GM12872 (cell line): ENCODE results near the gene RAN.

ENCODE experiments used
- TF ChIP-seq, protein P1 (sequence below): IDR thresholded peaks from 3 replicates; pipeline ENCODE4 v1.5.1; 2011; ENCODE audit warnings: low read depth, mild to moderate bottlenecking, low read length, moderate library complexity; ENCODE audit not compliant: insufficient read depth

The RAN gene

GRCh38 chr12:130871286-130872178, at the start of gene RAN:
TSS of gene RAN (plus strand) at chr12:130872066. CDS start at chr12:130872594, 528 bp downstream.
- TF ChIP-seq, protein P1, sequence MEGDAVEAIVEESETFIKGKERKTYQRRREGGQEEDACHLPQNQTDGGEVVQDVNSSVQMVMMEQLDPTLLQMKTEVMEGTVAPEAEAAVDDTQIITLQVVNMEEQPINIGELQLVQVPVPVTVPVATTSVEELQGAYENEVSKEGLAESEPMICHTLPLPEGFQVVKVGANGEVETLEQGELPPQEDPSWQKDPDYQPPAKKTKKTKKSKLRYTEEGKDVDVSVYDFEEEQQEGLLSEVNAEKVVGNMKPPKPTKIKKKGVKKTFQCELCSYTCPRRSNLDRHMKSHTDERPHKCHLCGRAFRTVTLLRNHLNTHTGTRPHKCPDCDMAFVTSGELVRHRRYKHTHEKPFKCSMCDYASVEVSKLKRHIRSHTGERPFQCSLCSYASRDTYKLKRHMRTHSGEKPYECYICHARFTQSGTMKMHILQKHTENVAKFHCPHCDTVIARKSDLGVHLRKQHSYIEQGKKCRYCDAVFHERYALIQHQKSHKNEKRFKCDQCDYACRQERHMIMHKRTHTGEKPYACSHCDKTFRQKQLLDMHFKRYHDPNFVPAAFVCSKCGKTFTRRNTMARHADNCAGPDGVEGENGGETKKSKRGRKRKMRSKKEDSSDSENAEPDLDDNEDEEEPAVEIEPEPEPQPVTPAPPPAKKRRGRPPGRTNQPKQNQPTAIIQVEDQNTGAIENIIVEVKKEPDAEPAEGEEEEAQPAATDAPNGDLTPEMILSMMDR, result no peak

GRCh38 chr12:130825771-130826150, 46.1 kb upstream of the RAN start:
- TF ChIP-seq, protein P1, result no peak

- TF ChIP-seq, protein P1, result peak; percentile 70
These were observed 45.6 kb upstream of the RAN start for GRCh38 chr12:130826151-130826801.

- TF ChIP-seq, protein P1, result no peak
These were observed 44.4 kb upstream of the RAN start for GRCh38 chr12:130827432-130827831.

GRCh38 chr12:130828895-130829294, 43.0 kb upstream of the RAN start:
- TF ChIP-seq, protein P1, result no peak

GRCh38 chr12:130829391-130830245, 42.2 kb upstream of the RAN start:
- TF ChIP-seq, protein P1, result no peak

- TF ChIP-seq, protein P1, result no peak
These were observed 41.7 kb upstream of the RAN start for GRCh38 chr12:130830246-130830551.
